ENCODE results near the gene SLC12A7.

The SLC12A7 gene

GRCh38 chr5:1030801-1031271, 81.0 kb downstream of the SLC12A7 start:
- DNase-seq (ENCODE audit: low read depth) = no peak
- TF ChIP-seq CTCF (conservative IDR thresholded peaks at IDR 0.05; ENCODE audit: low read depth, low read length) = no peak
- H3K4me3 ChIP-seq (ENCODE audit: low read depth, low read length) = no peak overlapping the region

- no peak overlapping the region for H3K4me3 ChIP-seq (ENCODE audit: low read depth, low read length)
- no peak for TF ChIP-seq CTCF (conservative IDR thresholded peaks at IDR 0.05; ENCODE audit: low read depth, low read length)
These were observed 81.8 kb downstream of the SLC12A7 start for GRCh38 chr5:1029945-1030625.

GRCh38 chr5:1029282-1029944, 82.5 kb downstream of the SLC12A7 start:
- no peak for TF ChIP-seq CTCF (conservative IDR thresholded peaks at IDR 0.05; ENCODE audit: low read depth, low read length)
- DNase-seq (ENCODE audit: low read depth) = no peak
- no peak overlapping the region for H3K4me3 ChIP-seq (ENCODE audit: low read depth, low read length)

More at GRCh38 chr5:1029945-1030625, 81.8 kb downstream of the SLC12A7 start:
- DNase-seq (ENCODE audit: low read depth) = no peak

- no peak for DNase-seq (ENCODE audit: low read depth)
- no peak overlapping the region for H3K4me3 ChIP-seq (ENCODE audit: low read depth, low read length)
- no peak for TF ChIP-seq CTCF (conservative IDR thresholded peaks at IDR 0.05; ENCODE audit: low read depth, low read length)
These were observed 83.2 kb downstream of the SLC12A7 start for GRCh38 chr5:1028481-1029281.

GRCh38 chr5:1027631-1028441, 84.0 kb downstream of the SLC12A7 start:
- no peak overlapping the region for H3K4me3 ChIP-seq (ENCODE audit: low read depth, low read length)
- no peak for TF ChIP-seq CTCF (conservative IDR thresholded peaks at IDR 0.05; ENCODE audit: low read depth, low read length)
- no peak for DNase-seq (ENCODE audit: low read depth)
